CD14-positive monocyte (primary cell): Measurements from ENCODE around the gene SLC24A3. TPM values are rescaled to one million over a fixed set of nuclear protein-coding genes. Genes with fewer than 3 reads are reported as not detected.

Source experiments
- DNase-seq, 3 donors: peaks; one replicate each; pipeline ENCODE4 v3.0.0-alpha.2; 2011 to 2022
- H2AFZ ChIP-seq: 2 replicates; pipeline ENCODE4 v1.6.0; 2012; ENCODE audit warnings: mild to moderate bottlenecking, low read depth, low read length, inconsistent platforms; ENCODE audit not compliant: insufficient read depth, poor library complexity, severe bottlenecking
- H3K27ac ChIP-seq, 2 donors: 1 replicate in 1 of 2; 2 replicates in 1 of 2; pipeline ENCODE4 v1.5.1; 2012 to 2013; ENCODE audit warnings: low read length in 2 of 2, control low read depth in 1 of 2, inconsistent platforms in 1 of 2, low read depth in 1 of 2, mild to moderate bottlenecking in 1 of 2
- H3K27me3 ChIP-seq, 2 donors: one replicate each; pipeline versions ENCODE4 v1.6.0 to v1.6.1; 2011 to 2013; ENCODE audit warnings: low read length in 2 of 2; ENCODE audit not compliant: control insufficient read depth in 2 of 2, insufficient read depth in 2 of 2
- H3K36me3 ChIP-seq, 2 donors: replicated peaks in 1 of 2; 1 replicate in 1 of 2; 2 replicates in 1 of 2; pipeline versions ENCODE4 v1.5.1 to v1.6.1; 2012 to 2013; ENCODE audit warnings: low read length in 2 of 2, control low read depth in 1 of 2, inconsistent platforms in 1 of 2, mild to moderate bottlenecking in 1 of 2; ENCODE audit not compliant: insufficient read depth in 2 of 2, control insufficient read depth in 1 of 2
- H3K4me1 ChIP-seq, 2 donors: 1 replicate in 1 of 2; 2 replicates in 1 of 2; pipeline versions ENCODE4 v1.5.1 to v1.6.1; 2012 to 2013; ENCODE audit warnings: low read length in 2 of 2, control low read depth in 1 of 2, inconsistent platforms in 1 of 2, mild to moderate bottlenecking in 1 of 2, moderate library complexity in 1 of 2; ENCODE audit not compliant: insufficient read depth in 2 of 2, control insufficient read depth in 1 of 2
- H3K4me2 ChIP-seq: replicated peaks from 2 replicates; pipeline ENCODE3; 2012; ENCODE audit warnings: low read length, moderate library complexity, mild to moderate bottlenecking; ENCODE audit not compliant: poor library complexity, severe bottlenecking; ENCODE audit errors: extremely low read depth
- H3K4me3 ChIP-seq, 3 experiments: fragments of 200-600 bp in 1 of 3; sonication (generic) in 1 of 3; replicated peaks in 1 of 3; 1 replicate in 2 of 3; 2 replicates in 1 of 3; pipeline ENCODE4 v1.5.1; 2011 to 2013; ENCODE audit warnings: low read length in 3 of 3, mild to moderate bottlenecking in 3 of 3, control low read depth in 2 of 3, low read depth in 2 of 3, inconsistent platforms in 1 of 3, moderate library complexity in 1 of 3
- H3K79me2 ChIP-seq: 2 replicates; pipeline ENCODE4 v1.6.0; 2012; ENCODE audit warnings: mild to moderate bottlenecking, control low read depth, inconsistent platforms, low read length, moderate library complexity; ENCODE audit not compliant: insufficient read depth
- H3K9ac ChIP-seq: 2 replicates; pipeline ENCODE4 v1.6.0; 2017; ENCODE audit warnings: low read length, mild to moderate bottlenecking; ENCODE audit not compliant: insufficient read depth, poor library complexity, severe bottlenecking
- H3K9me3 ChIP-seq, 2 donors: replicated peaks in 1 of 2; 1 replicate in 1 of 2; 2 replicates in 1 of 2; pipeline versions ENCODE4 v1.5.1 to v1.6.1; 2012 to 2013; ENCODE audit warnings: low read length in 2 of 2, control low read depth in 1 of 2; ENCODE audit not compliant: control insufficient read depth in 1 of 2, insufficient read depth in 1 of 2
- H4K20me1 ChIP-seq: 2 replicates; pipeline ENCODE4 v1.6.0; 2012; ENCODE audit warnings: mild to moderate bottlenecking, low read length, control low read depth, moderate library complexity; ENCODE audit not compliant: insufficient read depth
- H3K27ac Mint-ChIP-seq, 7 donors: one replicate each; pipeline ENCODE4 v1.8.0; 2020; ENCODE audit warnings: mild to moderate bottlenecking in 7 of 7, mixed read lengths in 7 of 7, moderate library complexity in 6 of 7, inconsistent platforms in 2 of 7
- H3K27me3 Mint-ChIP-seq, 3 donors: one replicate each; pipeline ENCODE4 v1.8.0; 2021 to 2022; ENCODE audit warnings: low read depth in 3 of 3, mild to moderate bottlenecking in 3 of 3, mixed read lengths in 3 of 3, moderate library complexity in 3 of 3, inconsistent platforms in 1 of 3
- H3K36me3 Mint-ChIP-seq, 2 donors: one replicate each; pipeline ENCODE4 v1.8.0; 2020; ENCODE audit warnings: mixed read lengths in 2 of 2, inconsistent platforms in 1 of 2, mild to moderate bottlenecking in 1 of 2
- H3K4me1 Mint-ChIP-seq: one replicate; pipeline ENCODE4 v1.8.0; 2020; ENCODE audit warnings: mild to moderate bottlenecking, mixed read lengths
- H3K4me3 Mint-ChIP-seq, 2 donors: one replicate each; pipeline ENCODE4 v1.8.0; 2020; ENCODE audit warnings: mild to moderate bottlenecking in 2 of 2, mixed read lengths in 2 of 2, moderate library complexity in 1 of 2
- H3K9me3 Mint-ChIP-seq, 7 donors: one replicate each; pipeline ENCODE4 v1.8.0; 2020 to 2022; ENCODE audit warnings: mixed read lengths in 7 of 7, mild to moderate bottlenecking in 6 of 7, moderate library complexity in 6 of 7, inconsistent platforms in 2 of 7
- CTCF ChIP-seq: fragments of 200-600 bp; IDR thresholded peaks from one replicate; pipeline ENCODE4 v1.8.0; 2022; ENCODE audit warnings: antibody characterized with exemption, mild to moderate bottlenecking
- whole genome bisulfite sequencing: methylation state at CpG from one replicate; pipeline ENCODE4 v1.1.5; 2013; ENCODE audit warnings: missing lambda C conversion rate; ENCODE audit not compliant: insufficient coverage; 5-methylcytosine and 5-hydroxymethylcytosine counted together
- intact Hi-C, 2 donors: fragments of 100-400 bp; cut with micrococcal nuclease; formaldehyde crosslinking; loops; one replicate each; pipeline versions ENCODE4 v1.15.0 to v1.15.1; 2023
- polyA plus RNA-seq, 3 donors: library from polyadenylated mRNA; depleted of rRNA in 1 of 3; unstranded in 2 of 3; stranded (reverse) in 1 of 3; fragments of 300-500 nt in 2 of 3; fragments of >200 nt in 1 of 3; fragmentation: Illumina TruSeq in 2 of 3; gene quantifications; 1 replicate in 2 of 3; 2 replicates in 1 of 3; pipeline ENCODE4 v1.2.3, GENCODE V29; 2012 to 2021

The SLC24A3 gene
- polyA plus RNA-seq, 3 donors, result 0.04 to 0.08 TPM; not detected in 1

GRCh38 chr20:19734811-19735210, 522.4 kb downstream of the SLC24A3 start:
- Histone ChIP-seq H3K9ac (peak overlapping the region; percentile 1), H3K27me3 (no peaks in the 10 kb centered on the region), H3K79me2 (no peaks in the 10 kb centered on the region), H3K4me3 (no peak overlapping the region), H3K4me2 (no peak overlapping the region), H3K36me3 (no peaks in the 10 kb centered on the region), H3K9me3 (no peaks in the 10 kb centered on the region), H2AFZ (peak overlapping the region; percentile 14), H4K20me1 (no peaks in the 10 kb centered on the region), H3K4me1 (peaks cover 28 to 44% of the 10 kb centered on the region in 2 donors), H3K27ac (peak overlapping the region in 1 of 2 donors; percentile 92)
- H3K27me3 Mint-ChIP-seq, result peaks cover 0 to 2% (median under 1%) of the 10 kb centered on the region in 3 donors
- no peaks in the 10 kb centered on the region for H3K36me3 Mint-ChIP-seq
- intact Hi-C loops, result no loop called here
- 100% methylated on average over 1 of the region's 1 CpG for WGBS
- H3K4me3 Mint-ChIP-seq, result no peak overlapping the region
- H3K4me1 Mint-ChIP-seq, result peaks cover 37% of the 10 kb centered on the region
- no peak for DNase-seq
- peak overlapping the region; percentile 86 to 98 (median 93) for H3K27ac Mint-ChIP-seq
- TF ChIP-seq CTCF, result no peak
- peaks cover 0 to under 1% (median 0%) of the 10 kb centered on the region in 7 donors for H3K9me3 Mint-ChIP-seq

- Mint-ChIP-seq H3K36me3 (no peaks in the 10 kb centered on the region), H3K4me3 (peak overlapping the region in 1 of 2 donors; percentile 63), H3K27me3 (peaks cover 0 to 2% (median 0%) of the 10 kb centered on the region in 3 donors), H3K4me1 (peaks cover 37% of the 10 kb centered on the region), H3K9me3 (no peaks in the 10 kb centered on the region), H3K27ac (peak overlapping the region; percentile 86 to 98 (median 94))
- intact Hi-C loops, result no loop called here
- Histone ChIP-seq H3K27ac (peak overlapping the region; percentile 35 to 92), H3K4me2 (no peak overlapping the region), H4K20me1 (no peaks in the 10 kb centered on the region), H3K4me3 (no peak overlapping the region), H3K9me3 (no peaks in the 10 kb centered on the region), H3K36me3 (no peaks in the 10 kb centered on the region), H3K27me3 (no peaks in the 10 kb centered on the region), H2AFZ (no peak overlapping the region), H3K9ac (no peak overlapping the region), H3K4me1 (peaks cover 28 to 44% of the 10 kb centered on the region in 2 donors), H3K79me2 (no peaks in the 10 kb centered on the region)
- WGBS, result 0% methylated on average over 5 of the region's 6 CpGs
- TF ChIP-seq CTCF, result no peak
- peak; percentile 90 to 95 (median 95) for DNase-seq
Measured at GRCh38 chr20:19735446-19735845, 523.0 kb downstream of the SLC24A3 start.
